SU-DHL-6 (cell line): ENCODE data around the gene ZRANB2.

ENCODE experiments used
- H2AFZ ChIP-seq: fragments of 200-600 bp; sonication (generic); 2 replicates; pipeline ENCODE4 v1.6.1; 2014; ENCODE audit warnings: low read depth, mild to moderate bottlenecking, moderate library complexity, mixed read lengths, antibody characterized with exemption, low read length; ENCODE audit not compliant: severe bottlenecking
- H3F3A ChIP-seq: fragments of 200-600 bp; shearing (Covaris generic); 2 replicates; pipeline ENCODE4 v1.6.0; 2016; ENCODE audit warnings: antibody characterized with exemption, mild to moderate bottlenecking; ENCODE audit not compliant: insufficient read depth
- H3K27ac ChIP-seq: fragments of 200-600 bp; sonication (generic); 2 replicates; pipeline ENCODE4 v1.5.1; 2016; ENCODE audit warnings: low read depth, mild to moderate bottlenecking, low read length, moderate library complexity, mixed read lengths
- H3K27me3 ChIP-seq: fragments of 200-600 bp; sonication (generic), shearing (Covaris generic); 2 replicates; pipeline ENCODE4 v1.6.0; 2014; ENCODE audit warnings: mild to moderate bottlenecking, low read length
- H3K36me3 ChIP-seq: fragments of 200-600 bp; sonication (generic); 2 replicates; pipeline ENCODE4 v1.6.1; 2014; ENCODE audit warnings: mild to moderate bottlenecking, low read length, mixed read lengths
- H3K4me2 ChIP-seq: fragments of 300-600, 200-600 bp; shearing (Covaris generic), sonication (generic); 2 replicates; pipeline ENCODE4 v1.6.0; 2014; ENCODE audit warnings: low read length, low read depth, mild to moderate bottlenecking; ENCODE audit not compliant: poor library complexity, severe bottlenecking
- H3K4me3 ChIP-seq: fragments of 200-600 bp; sonication (generic); 2 replicates; pipeline ENCODE4 v1.5.1; 2014; ENCODE audit warnings: antibody characterized with exemption, low read length, mild to moderate bottlenecking, mixed read lengths; ENCODE audit not compliant: insufficient read depth, poor library complexity, severe bottlenecking
- H3K79me2 ChIP-seq: fragments of 200-600 bp; sonication (generic); 2 replicates; pipeline ENCODE4 v1.6.1; 2014; ENCODE audit warnings: mild to moderate bottlenecking, low read length, moderate library complexity; ENCODE audit not compliant: insufficient read depth
- H3K9ac ChIP-seq: fragments of 200-600 bp; sonication (generic); 2 replicates; pipeline ENCODE4 v1.7.0; 2014; ENCODE audit warnings: mild to moderate bottlenecking, low read length
- H3K9me2 ChIP-seq: fragments of 200-600 bp; sonication (generic); replicated peaks from 2 replicates; pipeline ENCODE4 v1.6.1; 2014; ENCODE audit warnings: low read length; ENCODE audit not compliant: insufficient read depth
- H3K9me3 ChIP-seq: fragments of 200-600 bp; sonication (generic); 2 replicates; pipeline ENCODE4 v1.6.1; 2014; ENCODE audit warnings: low read length, mixed read lengths; ENCODE audit not compliant: insufficient read depth
- H4K20me1 ChIP-seq: fragments of 200-600 bp; sonication (generic); 2 replicates; pipeline ENCODE4 v1.6.1; 2014; ENCODE audit warnings: low read depth, mild to moderate bottlenecking, antibody characterized with exemption, low read length, moderate library complexity, mixed read lengths
- EZH2phosphoT487 ChIP-seq: fragments of 200-600 bp; sonication (generic), shearing (Covaris generic); conservative IDR thresholded peaks from 2 replicates; pipeline ENCODE4 v1.6.1; 2018; ENCODE audit warnings: mild to moderate bottlenecking, antibody characterized with exemption, low read length, moderate library complexity, mixed read lengths
- TF ChIP-seq, protein P1 (sequence below): fragments of 200-600 bp; sonication (generic); IDR thresholded peaks from one replicate; pipeline ENCODE4 v1.5.1; 2017; ENCODE audit warnings: antibody characterized with exemption, mild to moderate bottlenecking, low read length, moderate library complexity; ENCODE audit not compliant: insufficient read depth, poor library complexity, severe bottlenecking

Gene ZRANB2

DNA sequence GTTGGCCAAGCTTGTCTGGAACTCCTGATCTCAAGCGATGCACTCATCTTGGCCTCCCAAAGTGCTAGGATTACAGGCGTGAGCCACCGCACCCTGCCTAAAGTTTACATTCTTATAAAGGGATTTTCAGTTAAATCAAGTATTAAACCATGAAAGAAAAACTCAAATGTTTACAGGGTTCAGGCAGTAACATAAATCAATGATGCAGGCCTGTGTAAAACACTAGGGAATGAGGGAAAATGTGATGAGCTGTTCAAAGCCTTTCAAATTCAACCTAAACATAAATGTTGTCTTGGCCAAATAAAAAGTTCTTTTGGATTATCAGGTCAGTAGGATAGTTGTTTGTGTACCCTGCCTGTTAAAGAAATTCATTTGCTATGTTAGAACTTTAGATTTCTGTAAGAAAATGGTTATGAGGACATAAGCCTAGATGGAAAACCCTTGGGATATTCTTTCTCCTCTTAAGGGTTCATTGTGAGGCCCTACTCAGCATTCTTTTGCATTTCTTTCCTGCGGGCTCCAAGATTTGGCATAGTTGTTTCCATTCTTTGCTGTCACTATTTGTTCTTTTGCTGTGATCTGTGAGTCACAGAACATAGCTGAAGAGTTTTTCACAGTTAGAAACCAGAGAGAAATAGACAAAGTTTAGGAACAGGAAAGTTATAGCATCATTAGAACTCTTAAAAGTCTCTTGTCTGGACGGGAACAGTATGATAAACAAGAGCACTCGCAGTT, 8.9 kb upstream of the ZRANB2 start:
- no peak for TF ChIP-seq EZH2phosphoT487
- TF ChIP-seq, protein P1, sequence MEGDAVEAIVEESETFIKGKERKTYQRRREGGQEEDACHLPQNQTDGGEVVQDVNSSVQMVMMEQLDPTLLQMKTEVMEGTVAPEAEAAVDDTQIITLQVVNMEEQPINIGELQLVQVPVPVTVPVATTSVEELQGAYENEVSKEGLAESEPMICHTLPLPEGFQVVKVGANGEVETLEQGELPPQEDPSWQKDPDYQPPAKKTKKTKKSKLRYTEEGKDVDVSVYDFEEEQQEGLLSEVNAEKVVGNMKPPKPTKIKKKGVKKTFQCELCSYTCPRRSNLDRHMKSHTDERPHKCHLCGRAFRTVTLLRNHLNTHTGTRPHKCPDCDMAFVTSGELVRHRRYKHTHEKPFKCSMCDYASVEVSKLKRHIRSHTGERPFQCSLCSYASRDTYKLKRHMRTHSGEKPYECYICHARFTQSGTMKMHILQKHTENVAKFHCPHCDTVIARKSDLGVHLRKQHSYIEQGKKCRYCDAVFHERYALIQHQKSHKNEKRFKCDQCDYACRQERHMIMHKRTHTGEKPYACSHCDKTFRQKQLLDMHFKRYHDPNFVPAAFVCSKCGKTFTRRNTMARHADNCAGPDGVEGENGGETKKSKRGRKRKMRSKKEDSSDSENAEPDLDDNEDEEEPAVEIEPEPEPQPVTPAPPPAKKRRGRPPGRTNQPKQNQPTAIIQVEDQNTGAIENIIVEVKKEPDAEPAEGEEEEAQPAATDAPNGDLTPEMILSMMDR = no peak
- Histone ChIP-seq H3K4me2 (no peak overlapping the region), H3K27ac (no peak overlapping the region), H3K36me3 (no peaks in the 10 kb centered on the region), H3K79me2 (no peaks in the 10 kb centered on the region), H3K27me3 (no peaks in the 10 kb centered on the region), H4K20me1 (no peaks in the 10 kb centered on the region), H3K4me3 (no peak overlapping the region), H2AFZ (no peak overlapping the region), H3K9ac (no peak overlapping the region), H3K9me2 (no peaks in the 10 kb centered on the region), H3K9me3 (no peaks in the 10 kb centered on the region), H3F3A (no peaks in the 10 kb centered on the region)

DNA sequence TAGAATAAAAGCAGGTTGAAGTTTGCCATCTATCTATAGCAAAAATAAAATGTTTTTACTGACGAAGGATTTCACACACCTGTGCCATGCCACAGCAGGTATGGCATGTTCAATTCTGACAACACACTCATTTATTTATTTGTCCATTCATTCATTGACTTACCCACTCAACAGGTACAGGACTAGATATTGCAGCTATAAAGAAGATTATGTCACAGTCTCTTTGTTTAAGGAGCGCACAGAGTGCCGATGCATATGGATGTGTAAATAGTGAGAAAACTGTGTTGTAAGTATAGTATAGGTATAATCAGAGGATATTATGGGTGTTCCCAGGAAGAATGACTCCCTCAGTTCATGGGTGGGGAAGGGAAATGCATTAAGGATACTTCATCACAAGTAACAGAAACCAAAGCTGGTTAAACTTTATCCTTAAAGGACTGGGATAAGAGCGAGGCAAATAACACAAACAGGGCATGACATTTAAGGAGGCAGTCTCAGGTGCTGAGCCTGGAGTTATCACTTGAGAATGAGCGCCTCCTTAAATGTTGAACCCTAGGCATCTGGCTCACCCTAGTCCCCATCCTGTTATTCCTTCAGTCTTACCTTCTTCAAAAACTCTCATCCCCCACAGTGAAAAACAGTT, 7.9 kb upstream of the ZRANB2 start:
- Histone ChIP-seq H3K27me3 (no peaks in the 10 kb centered on the region), H3K9me3 (no peaks in the 10 kb centered on the region), H3K4me3 (no peak overlapping the region), H3K79me2 (no peaks in the 10 kb centered on the region), H3K4me2 (no peak overlapping the region), H3K9me2 (no peaks in the 10 kb centered on the region), H3K9ac (no peak overlapping the region), H3K36me3 (no peaks in the 10 kb centered on the region), H3K27ac (no peak overlapping the region), H4K20me1 (no peaks in the 10 kb centered on the region), H3F3A (no peaks in the 10 kb centered on the region), H2AFZ (no peak overlapping the region)
- no peak for TF ChIP-seq EZH2phosphoT487
- TF ChIP-seq, protein P1 = no peak

DNA sequence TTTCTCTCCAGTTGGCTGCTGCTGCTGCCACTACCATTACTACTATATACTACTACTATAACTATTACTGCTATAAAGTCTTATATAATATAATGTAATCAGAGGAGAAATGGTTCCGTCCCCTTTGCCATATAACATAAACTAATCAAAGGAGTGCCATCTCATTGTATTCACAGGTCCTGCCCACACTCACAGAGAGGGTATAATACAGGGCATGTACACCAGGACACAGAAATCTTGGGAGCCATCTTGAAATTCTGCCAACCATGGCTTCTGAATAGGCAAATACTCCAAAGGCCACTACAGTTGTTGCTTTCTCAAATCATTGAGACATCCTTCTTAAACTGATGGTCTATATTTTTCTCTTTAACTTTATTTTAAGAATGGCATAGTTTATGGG, 6.9 kb upstream of the ZRANB2 start:
- Histone ChIP-seq H3K79me2 (no peaks in the 10 kb centered on the region), H3K36me3 (no peaks in the 10 kb centered on the region), H3K27me3 (no peaks in the 10 kb centered on the region), H4K20me1 (no peaks in the 10 kb centered on the region), H2AFZ (no peak overlapping the region), H3K4me2 (no peak overlapping the region), H3K9me2 (no peaks in the 10 kb centered on the region), H3F3A (no peaks in the 10 kb centered on the region), H3K4me3 (no peak overlapping the region), H3K9me3 (no peaks in the 10 kb centered on the region), H3K9ac (no peak overlapping the region), H3K27ac (no peak overlapping the region)
- TF ChIP-seq, protein P1 = no peak
- no peak for TF ChIP-seq EZH2phosphoT487
